Lower leg skin (tissue), 4 donors: ENCODE measurements around the gene STPG2. TPM values are rescaled to one million over a fixed set of nuclear protein-coding genes. Genes with fewer than 3 reads are reported as not detected.

Experiments used
- DNase-seq, 2 donors: peaks; one replicate each; pipeline ENCODE4 v3.0.0-alpha.2; 2019; ENCODE audit warnings: low spot score in 2 of 2
- H3K4me3 ChIP-seq: fragments of 200-600 bp; sonication (generic); 2 replicates; pipeline ENCODE4 v1.5.1; 2017; ENCODE audit warnings: mild to moderate bottlenecking, low read depth; ENCODE audit not compliant: poor library complexity, severe bottlenecking
- POLR2A ChIP-seq, 2 donors: fragments of 450-650 bp; IDR thresholded peaks; one replicate each; pipeline ENCODE4 v1.6.1; 2016 to 2017; ENCODE audit warnings: antibody characterized with exemption in 2 of 2, mild to moderate bottlenecking in 1 of 2, moderate library complexity in 1 of 2
- WGBS, 2 donors: methylation state at CpG; one replicate each; pipeline ENCODE4 v1.1.5; 2018; 5-methylcytosine and 5-hydroxymethylcytosine counted together
- intact Hi-C: fragments of 100-400 bp; cut with DNase I; formaldehyde crosslinking; loops from one replicate; pipeline ENCODE4 v1.15.0; 2023; ENCODE audit warnings: low total_unique reads
- total RNA-seq, 4 donors: library from RNA; depleted of rRNA; stranded (reverse); fragments of >200 nt; gene quantifications; one replicate each; pipeline ENCODE4 v1.1.0, GENCODE V29; 2016
- TF ChIP-seq, protein P1 (sequence below), 3 donors: fragments of 450-650 bp; IDR thresholded peaks; one replicate each; pipeline ENCODE4 v1.5.1; 2016; ENCODE audit warnings: antibody characterized with exemption in 3 of 3, mild to moderate bottlenecking in 3 of 3, moderate library complexity in 2 of 3

The STPG2 gene
- total RNA-seq, 4 donors from 2014 or later, result 0.21 to 0.84 (median 0.38) TPM

GRCh38 chr4:97590266-97590665, 553.0 kb downstream of the STPG2 start:
- intact Hi-C loops, result no loop called here
- TF ChIP-seq, protein P1, sequence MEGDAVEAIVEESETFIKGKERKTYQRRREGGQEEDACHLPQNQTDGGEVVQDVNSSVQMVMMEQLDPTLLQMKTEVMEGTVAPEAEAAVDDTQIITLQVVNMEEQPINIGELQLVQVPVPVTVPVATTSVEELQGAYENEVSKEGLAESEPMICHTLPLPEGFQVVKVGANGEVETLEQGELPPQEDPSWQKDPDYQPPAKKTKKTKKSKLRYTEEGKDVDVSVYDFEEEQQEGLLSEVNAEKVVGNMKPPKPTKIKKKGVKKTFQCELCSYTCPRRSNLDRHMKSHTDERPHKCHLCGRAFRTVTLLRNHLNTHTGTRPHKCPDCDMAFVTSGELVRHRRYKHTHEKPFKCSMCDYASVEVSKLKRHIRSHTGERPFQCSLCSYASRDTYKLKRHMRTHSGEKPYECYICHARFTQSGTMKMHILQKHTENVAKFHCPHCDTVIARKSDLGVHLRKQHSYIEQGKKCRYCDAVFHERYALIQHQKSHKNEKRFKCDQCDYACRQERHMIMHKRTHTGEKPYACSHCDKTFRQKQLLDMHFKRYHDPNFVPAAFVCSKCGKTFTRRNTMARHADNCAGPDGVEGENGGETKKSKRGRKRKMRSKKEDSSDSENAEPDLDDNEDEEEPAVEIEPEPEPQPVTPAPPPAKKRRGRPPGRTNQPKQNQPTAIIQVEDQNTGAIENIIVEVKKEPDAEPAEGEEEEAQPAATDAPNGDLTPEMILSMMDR (IDR thresholded peaks at IDR 0.05), result no peak
- no peak for TF ChIP-seq POLR2A (IDR thresholded peaks at IDR 0.05)
- DNase-seq, result no peak

GRCh38 chr4:97589481-97590196, 553.6 kb downstream of the STPG2 start:
- intact Hi-C loops, result no loop called here
- 81 to 91% methylated on average over 5 of the region's 5 CpGs for WGBS, 2 donors
- no peak for DNase-seq
- TF ChIP-seq, protein P1 (IDR thresholded peaks at IDR 0.05), result no peak
- no peak for TF ChIP-seq POLR2A (IDR thresholded peaks at IDR 0.05)
- H3K4me3 ChIP-seq, result no peak overlapping the region

More at GRCh38 chr4:97590266-97590665, 553.0 kb downstream of the STPG2 start:
- H3K4me3 ChIP-seq, result no peak overlapping the region
- 73 to 81% methylated on average over 4 of the region's 4 CpGs for WGBS, 2 donors

- no peak for TF ChIP-seq POLR2A (IDR thresholded peaks at IDR 0.05)
- TF ChIP-seq, protein P1 (IDR thresholded peaks at IDR 0.05), result no peak
- DNase-seq, result no peak
- H3K4me3 ChIP-seq, result no peak overlapping the region
- WGBS, 2 donors, result 82 to 83% methylated on average over 2 of the region's 2 CpGs
- intact Hi-C loops, result no loop called here
Measured at GRCh38 chr4:97587912-97588311, 555.4 kb downstream of the STPG2 start.

DNA sequence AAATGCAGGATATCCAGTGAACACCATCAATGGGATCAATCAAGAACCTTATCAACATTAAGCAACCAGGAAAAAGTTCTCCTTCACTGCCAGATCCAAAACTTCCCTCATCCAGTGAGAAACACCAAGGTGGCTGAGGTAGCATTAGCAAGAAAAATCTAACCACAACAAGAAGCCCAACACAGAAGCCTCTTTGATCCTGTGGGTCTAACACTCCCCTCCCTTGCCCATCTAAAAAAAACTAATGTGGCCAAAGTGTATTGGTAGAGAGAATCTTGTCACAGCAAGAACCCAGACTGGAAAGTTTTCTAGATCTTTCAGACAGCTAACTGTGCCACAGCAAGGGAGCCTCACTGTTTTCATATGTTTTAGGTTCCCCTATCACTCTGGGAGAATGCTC, 558.0 kb downstream of the STPG2 start:
- H3K4me3 ChIP-seq, result no peak overlapping the region
- intact Hi-C loops, result no loop called here
- TF ChIP-seq, protein P1 (IDR thresholded peaks at IDR 0.05), result no peak
- no peak for TF ChIP-seq POLR2A (IDR thresholded peaks at IDR 0.05)
- DNase-seq, result no peak

DNA sequence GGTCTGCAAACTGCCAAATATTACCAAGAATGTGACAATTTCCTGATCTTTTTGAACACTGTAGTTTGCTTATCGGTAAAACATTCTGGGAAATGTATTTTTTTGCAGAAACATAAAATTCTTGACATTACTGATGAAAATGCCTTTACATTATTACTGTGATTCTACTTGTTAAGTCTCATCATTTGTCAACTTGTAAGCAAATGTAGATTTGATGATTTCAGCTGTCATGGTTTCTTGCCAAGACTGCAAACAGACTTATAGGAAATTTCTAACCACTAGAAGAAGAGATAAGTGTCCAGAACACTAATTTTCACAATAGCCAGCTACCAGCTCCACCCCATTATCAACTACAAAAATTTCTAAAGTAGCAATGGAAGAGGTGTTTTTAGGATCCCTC, 560.4 kb downstream of the STPG2 start:
- 52 to 68% methylated on average over 1 of the region's 1 CpG for WGBS, 2 donors
- TF ChIP-seq, protein P1 (IDR thresholded peaks at IDR 0.05), result no peak
- TF ChIP-seq POLR2A (IDR thresholded peaks at IDR 0.05), result no peak
- no peak for DNase-seq
- intact Hi-C loops, result no loop called here
- no peak overlapping the region for H3K4me3 ChIP-seq

- no peak overlapping the region for H3K4me3 ChIP-seq
- intact Hi-C loops, result no loop called here
- DNase-seq, result no peak
- no peak for TF ChIP-seq POLR2A (IDR thresholded peaks at IDR 0.05)
- TF ChIP-seq, protein P1 (IDR thresholded peaks at IDR 0.05), result no peak
- 59 to 67% methylated on average over 2 of the region's 2 CpGs for WGBS, 2 donors
Measured at GRCh38 chr4:97577004-97577403, 566.3 kb downstream of the STPG2 start.
